GM12878 (cell line): ENCODE results near the gene PDCD1LG2. TPM values are rescaled to one million over a fixed set of nuclear protein-coding genes. Genes with fewer than 3 reads are reported as not detected.
A peak's percentile ranks its signal among the peaks of the same experiment; 100 is the strongest.

ENCODE experiments used
- ATAC-seq: fragments of 200-7000 bp; cut with Tn5 transposase; 3 replicates; pipeline ENCODE4 v1.9.1; 2020; ENCODE audit warnings: mild to moderate bottlenecking, moderate library complexity
- BruUV-seq: library from RNA; stranded (reverse); fragments of 400-500 nt; replicated peaks from 2 replicates; lab custom pipeline; 2021; lab: Mats Ljungman, UMichigan
- CTCF ChIA-PET: fragments of 300-600 bp; sonication (Branson Sonifier 250); formaldehyde crosslinking; extraction: SDS; loops from one replicate; lab custom pipeline; 2021; ENCODE audit warnings: inconsistent platforms; lab: Yijun Ruan, JAX
- POLR2A ChIA-PET: fragments of 350-600 bp; formaldehyde crosslinking; extraction: SDS; loops from one replicate; lab custom pipeline; 2021; ENCODE audit warnings: inconsistent platforms; lab: Charles Lee
- RAD21 ChIA-PET: fragments of 300-600 bp; sonication (Branson Sonifier 250); formaldehyde crosslinking; loops from one replicate; lab custom pipeline; 2023; ENCODE audit warnings: antibody characterized with exemption; ENCODE audit not compliant: unreplicated experiment; lab: Charles Lee
- SMC1A ChIA-PET: fragments of 300-600 bp; sonication (Branson Sonifier 250); formaldehyde crosslinking; loops from one replicate; lab custom pipeline; 2023; ENCODE audit not compliant: unreplicated experiment, uncharacterized antibody; lab: Charles Lee
- DNase-seq: peaks from one replicate; pipeline ENCODE4 v3.0.0-alpha.2; 2011; ENCODE audit warnings: low read depth, low spot score
- FAIRE-seq: peaks from 3 replicates; lab custom pipeline; 2011; peaks lifted over from hg19 to GRCh38; lab: Jason Lieb, UNC
- H2AFZ ChIP-seq: 2 replicates; pipeline ENCODE4 v1.6.0; 2011; ENCODE audit warnings: low read depth, low read length, control low read depth; ENCODE audit not compliant: control insufficient read depth
- H3K27ac ChIP-seq: 2 replicates; pipeline ENCODE4 v1.5.1; 2011; ENCODE audit warnings: control low read depth; ENCODE audit not compliant: control insufficient read depth, insufficient read depth
- H3K27me3 ChIP-seq, 2 experiments: replicated peaks in 1 of 2; 2 replicates each; pipeline versions ENCODE4 v1.6.0 to v1.6.1; 2011; ENCODE audit warnings: low read length in 1 of 2; ENCODE audit not compliant: control insufficient read depth in 2 of 2, insufficient read depth in 2 of 2
- H3K36me3 ChIP-seq, 2 experiments: 2 replicates each; pipeline ENCODE4 v1.5.1; 2011; ENCODE audit warnings: low read length in 1 of 2; ENCODE audit not compliant: control insufficient read depth in 2 of 2, insufficient read depth in 2 of 2
- H3K4me1 ChIP-seq: 2 replicates; pipeline ENCODE4 v1.6.1; 2011; ENCODE audit warnings: mild to moderate bottlenecking, low read length, moderate library complexity, mixed read lengths; ENCODE audit not compliant: control insufficient read depth, insufficient read depth
- H3K4me2 ChIP-seq: 2 replicates; pipeline ENCODE4 v1.6.0; 2011; ENCODE audit warnings: control low read depth; ENCODE audit not compliant: control insufficient read depth, insufficient read depth
- H3K4me3 ChIP-seq: fragments of 200-600 bp; sonication (generic); 2 replicates; pipeline ENCODE4 v1.5.1; 2016
- H3K79me2 ChIP-seq: 2 replicates; pipeline ENCODE4 v1.6.0; 2011; ENCODE audit warnings: low read length; ENCODE audit not compliant: control insufficient read depth, insufficient read depth
- H3K9ac ChIP-seq: 2 replicates; pipeline ENCODE4 v1.8.0; 2011; ENCODE audit warnings: low read length, control low read depth, mixed read lengths; ENCODE audit not compliant: control insufficient read depth, insufficient read depth
- H3K9me3 ChIP-seq: replicated peaks from 3 replicates; pipeline ENCODE4 v1.5.1; 2011; ENCODE audit warnings: mild to moderate bottlenecking, low read length; ENCODE audit not compliant: control insufficient read depth, insufficient read depth
- H4K20me1 ChIP-seq: 2 replicates; pipeline ENCODE4 v1.6.0; 2011; ENCODE audit not compliant: control insufficient read depth, insufficient read depth
- BMI1 ChIP-seq: fragments of 450-650 bp; IDR thresholded peaks from 2 replicates; pipeline ENCODE4 v1.6.1; 2016; ENCODE audit warnings: mild to moderate bottlenecking, moderate library complexity, borderline replicate concordance
- HCFC1 ChIP-seq: fragments of 150-350 bp; IDR thresholded peaks from 2 replicates; pipeline ENCODE4 v1.6.1; 2014; ENCODE audit warnings: low read length
- MXI1 ChIP-seq: fragments of 150-350 bp; IDR thresholded peaks from 2 replicates; pipeline ENCODE4 v1.6.1; 2011; ENCODE audit warnings: low read depth, mild to moderate bottlenecking, inconsistent platforms, low read length, improper control_type of control experiment
- MYC ChIP-seq: IDR thresholded peaks from 2 replicates; pipeline ENCODE4 v1.6.1; 2011; ENCODE audit warnings: mild to moderate bottlenecking, low read length, moderate library complexity, inconsistent platforms; ENCODE audit not compliant: insufficient read depth, insufficient replicate concordance, insufficient read length, severe bottlenecking
- POLR2AphosphoS2 ChIP-seq: IDR thresholded peaks from 2 replicates; pipeline ENCODE4 v1.6.1; 2011; ENCODE audit warnings: low read depth, mild to moderate bottlenecking, low read length, improper control_type of control experiment, moderate library complexity
- TARDBP ChIP-seq: IDR thresholded peaks from 2 replicates; pipeline ENCODE4 v1.6.1; 2016; ENCODE audit warnings: borderline replicate concordance
- TCF12 ChIP-seq: IDR thresholded peaks from 2 replicates; pipeline ENCODE4 v1.6.1; 2011; ENCODE audit warnings: low read depth, mild to moderate bottlenecking, low read length
- ZNF384 ChIP-seq: IDR thresholded peaks from 2 replicates; pipeline ENCODE4 v1.6.1; 2012; ENCODE audit warnings: low read depth, mild to moderate bottlenecking, low read length, improper control_type of control experiment, borderline replicate concordance
- WGBS: methylation state at CpG from one replicate; pipeline ENCODE4 v1.1.6; 2016; ENCODE audit warnings: low lambda C conversion rate; ENCODE audit not compliant: insufficient replicate concordance, insufficient coverage; ENCODE audit errors: missing lambda C conversion rate; 5-methylcytosine and 5-hydroxymethylcytosine counted together
- in situ Hi-C: fragments of 300-500 bp; cut with MboI; formaldehyde crosslinking; loops from 9 replicates; pipeline ENCODE4 v1.14.3; 2018; ENCODE audit warnings: mixed read lengths
- intact Hi-C: fragments of 100-400 bp; cut with micrococcal nuclease; formaldehyde crosslinking; loops from one replicate; pipeline ENCODE4 v1.14.2; 2022; ENCODE audit not compliant: unreplicated experiment
- polyA plus RNA-seq, 11 experiments: library from polyadenylated mRNA; depleted of rRNA in 4 of 11; unstranded in 6 of 11; stranded (reverse) in 5 of 11; fragments of >200 nt; fragmentation: Nextera tagmentation in 4 of 11; fragmentation: Illumina TruSeq in 1 of 11; extraction: Ambion mirVana in 4 of 11; extraction: Trizol in 1 of 11; gene quantifications; 1 replicate in 1 of 11; 2 replicates in 10 of 11; pipeline versions ENCODE4 v1.2.1 to v1.2.3, GENCODE V29; 2011 to 2016; ENCODE audit warnings: inconsistent platforms in 2 of 11, missing spikeins in 2 of 11, low read depth in 1 of 11
- total RNA-seq, 4 experiments: library from RNA; depleted of rRNA in 3 of 4; stranded (reverse); fragments of >200 nt in 3 of 4; fragmentation: Illumina TruSeq in 1 of 4; extraction: Trizol in 1 of 4; gene quantifications; 2 replicates each; pipeline versions ENCODE4 v1.2.1 to v1.2.3, GENCODE V29; 2013 to 2021
- TF ChIP-seq, protein P1 (sequence below): fragments of 450-650 bp; IDR thresholded peaks from 2 replicates; pipeline ENCODE4 v1.6.1; 2017; ENCODE audit warnings: mild to moderate bottlenecking, moderate library complexity
- TF ChIP-seq, protein P2 (sequence below): fragments of 450-650 bp; IDR thresholded peaks from 2 replicates; pipeline ENCODE4 v1.6.1; 2017; ENCODE audit warnings: mild to moderate bottlenecking, low read depth, inconsistent platforms; ENCODE audit not compliant: poor library complexity, severe bottlenecking
- TF ChIP-seq, protein P3 (sequence below): fragments of 450-650 bp; IDR thresholded peaks from 2 replicates; pipeline ENCODE4 v1.6.1; 2018; ENCODE audit warnings: mild to moderate bottlenecking, low read depth, moderate library complexity; ENCODE audit not compliant: partially characterized antibody

Gene PDCD1LG2
- total and polyA plus RNA-seq, 10 of the 15 experiments (the other 5 are each of a cell fraction or from before 2014, with no cell fraction given): 1.5 to 37.3 (median 3.0) TPM

DNA sequence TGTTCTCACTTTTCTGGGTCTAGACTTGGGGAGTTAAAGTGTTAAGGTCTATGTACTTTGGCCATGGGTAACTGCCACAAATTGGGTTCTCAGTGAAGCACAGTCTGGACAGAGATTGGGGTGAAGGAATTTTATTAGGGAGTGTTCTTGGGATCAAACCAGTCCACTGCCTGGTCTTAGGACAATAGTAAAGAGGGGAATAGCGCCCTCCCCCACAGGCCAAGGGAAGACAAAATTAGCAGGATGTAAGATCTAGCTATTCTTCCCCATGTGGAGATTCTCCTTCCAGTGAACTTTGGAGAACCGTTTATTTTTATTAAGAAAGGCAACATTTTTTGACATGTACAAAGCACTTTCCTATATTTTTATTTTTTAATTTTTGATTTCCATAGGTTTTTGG is 100.2 kb downstream of the PDCD1LG2 start:
- no TSS peak for BruUV-seq
- CTCF ChIA-PET: interaction anchor here (0.6 to 3.0 kb wide), 5 partner anchors 10 to 397 kb away, joined by 3 to 19 read pairs (median 3); no protein-coding TSS in a partner anchor
- RAD21 ChIA-PET: interaction anchor here (0.9 to 4.5 kb wide), 2 partner anchors 17 to 128 kb away, joined by 5 to 52 read pairs; partner anchors contain the start of gene RIC1
- Histone ChIP-seq H3K4me3 (no peak overlapping the region), H2AFZ (0 out of 2 replicates have a peak overlapping the region, but pooled peaks have one; percentile 20), H3K4me1 (peaks cover 10% of the 10 kb centered on the region), H3K27me3 (no peaks in the 10 kb centered on the region), H3K27ac (no peak overlapping the region), H3K36me3 (no peaks in the 10 kb centered on the region), H4K20me1 (no peaks in the 10 kb centered on the region), H3K9me3 (no peaks in the 10 kb centered on the region; the same call in 2 of the 3 replicates), H3K9ac (no peak overlapping the region), H3K4me2 (no peak overlapping the region), H3K79me2 (peaks cover 4% of the 10 kb centered on the region)
- intact Hi-C loops (no loop called here), in situ Hi-C loops (no loop called here)
- POLR2A ChIA-PET: interaction anchor here (2.4 to 3.2 kb wide), 3 partner anchors 13 to 160 kb away, joined by 9 to 19 read pairs (median 14); partner anchors contain the start of genes CD274 and RIC1
- WGBS: 97% methylated on average over 2 of the region's 2 CpGs
- ATAC-seq (no peak), DNase-seq (no peak), FAIRE-seq (no peak)
- SMC1A ChIA-PET: interaction anchor here (0.7 to 4.2 kb wide), 13 partner anchors 9 to 848 kb away, joined by 3 to 26 read pairs (median 4); partner anchors contain the start of gene RIC1
- TF ChIP-seq, protein P1, sequence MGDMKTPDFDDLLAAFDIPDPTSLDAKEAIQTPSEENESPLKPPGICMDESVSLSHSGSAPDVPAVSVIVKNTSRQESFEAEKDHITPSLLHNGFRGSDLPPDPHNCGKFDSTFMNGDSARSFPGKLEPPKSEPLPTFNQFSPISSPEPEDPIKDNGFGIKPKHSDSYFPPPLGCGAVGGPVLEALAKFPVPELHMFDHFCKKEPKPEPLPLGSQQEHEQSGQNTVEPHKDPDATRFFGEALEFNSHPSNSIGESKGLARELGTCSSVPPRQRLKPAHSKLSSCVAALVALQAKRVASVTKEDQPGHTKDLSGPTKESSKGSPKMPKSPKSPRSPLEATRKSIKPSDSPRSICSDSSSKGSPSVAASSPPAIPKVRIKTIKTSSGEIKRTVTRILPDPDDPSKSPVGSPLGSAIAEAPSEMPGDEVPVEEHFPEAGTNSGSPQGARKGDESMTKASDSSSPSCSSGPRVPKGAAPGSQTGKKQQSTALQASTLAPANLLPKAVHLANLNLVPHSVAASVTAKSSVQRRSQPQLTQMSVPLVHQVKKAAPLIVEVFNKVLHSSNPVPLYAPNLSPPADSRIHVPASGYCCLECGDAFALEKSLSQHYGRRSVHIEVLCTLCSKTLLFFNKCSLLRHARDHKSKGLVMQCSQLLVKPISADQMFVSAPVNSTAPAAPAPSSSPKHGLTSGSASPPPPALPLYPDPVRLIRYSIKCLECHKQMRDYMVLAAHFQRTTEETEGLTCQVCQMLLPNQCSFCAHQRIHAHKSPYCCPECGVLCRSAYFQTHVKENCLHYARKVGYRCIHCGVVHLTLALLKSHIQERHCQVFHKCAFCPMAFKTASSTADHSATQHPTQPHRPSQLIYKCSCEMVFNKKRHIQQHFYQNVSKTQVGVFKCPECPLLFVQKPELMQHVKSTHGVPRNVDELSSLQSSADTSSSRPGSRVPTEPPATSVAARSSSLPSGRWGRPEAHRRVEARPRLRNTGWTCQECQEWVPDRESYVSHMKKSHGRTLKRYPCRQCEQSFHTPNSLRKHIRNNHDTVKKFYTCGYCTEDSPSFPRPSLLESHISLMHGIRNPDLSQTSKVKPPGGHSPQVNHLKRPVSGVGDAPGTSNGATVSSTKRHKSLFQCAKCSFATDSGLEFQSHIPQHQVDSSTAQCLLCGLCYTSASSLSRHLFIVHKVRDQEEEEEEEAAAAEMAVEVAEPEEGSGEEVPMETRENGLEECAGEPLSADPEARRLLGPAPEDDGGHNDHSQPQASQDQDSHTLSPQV: no peak
- TF ChIP-seq BMI1: no peak
- TF ChIP-seq MXI1: no peak
- TF ChIP-seq POLR2AphosphoS2: no peak
- TF ChIP-seq, protein P2, sequence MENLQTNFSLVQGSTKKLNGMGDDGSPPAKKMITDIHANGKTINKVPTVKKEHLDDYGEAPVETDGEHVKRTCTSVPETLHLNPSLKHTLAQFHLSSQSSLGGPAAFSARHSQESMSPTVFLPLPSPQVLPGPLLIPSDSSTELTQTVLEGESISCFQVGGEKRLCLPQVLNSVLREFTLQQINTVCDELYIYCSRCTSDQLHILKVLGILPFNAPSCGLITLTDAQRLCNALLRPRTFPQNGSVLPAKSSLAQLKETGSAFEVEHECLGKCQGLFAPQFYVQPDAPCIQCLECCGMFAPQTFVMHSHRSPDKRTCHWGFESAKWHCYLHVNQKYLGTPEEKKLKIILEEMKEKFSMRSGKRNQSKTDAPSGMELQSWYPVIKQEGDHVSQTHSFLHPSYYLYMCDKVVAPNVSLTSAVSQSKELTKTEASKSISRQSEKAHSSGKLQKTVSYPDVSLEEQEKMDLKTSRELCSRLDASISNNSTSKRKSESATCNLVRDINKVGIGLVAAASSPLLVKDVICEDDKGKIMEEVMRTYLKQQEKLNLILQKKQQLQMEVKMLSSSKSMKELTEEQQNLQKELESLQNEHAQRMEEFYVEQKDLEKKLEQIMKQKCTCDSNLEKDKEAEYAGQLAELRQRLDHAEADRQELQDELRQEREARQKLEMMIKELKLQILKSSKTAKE: no peak
- TF ChIP-seq, protein P3, sequence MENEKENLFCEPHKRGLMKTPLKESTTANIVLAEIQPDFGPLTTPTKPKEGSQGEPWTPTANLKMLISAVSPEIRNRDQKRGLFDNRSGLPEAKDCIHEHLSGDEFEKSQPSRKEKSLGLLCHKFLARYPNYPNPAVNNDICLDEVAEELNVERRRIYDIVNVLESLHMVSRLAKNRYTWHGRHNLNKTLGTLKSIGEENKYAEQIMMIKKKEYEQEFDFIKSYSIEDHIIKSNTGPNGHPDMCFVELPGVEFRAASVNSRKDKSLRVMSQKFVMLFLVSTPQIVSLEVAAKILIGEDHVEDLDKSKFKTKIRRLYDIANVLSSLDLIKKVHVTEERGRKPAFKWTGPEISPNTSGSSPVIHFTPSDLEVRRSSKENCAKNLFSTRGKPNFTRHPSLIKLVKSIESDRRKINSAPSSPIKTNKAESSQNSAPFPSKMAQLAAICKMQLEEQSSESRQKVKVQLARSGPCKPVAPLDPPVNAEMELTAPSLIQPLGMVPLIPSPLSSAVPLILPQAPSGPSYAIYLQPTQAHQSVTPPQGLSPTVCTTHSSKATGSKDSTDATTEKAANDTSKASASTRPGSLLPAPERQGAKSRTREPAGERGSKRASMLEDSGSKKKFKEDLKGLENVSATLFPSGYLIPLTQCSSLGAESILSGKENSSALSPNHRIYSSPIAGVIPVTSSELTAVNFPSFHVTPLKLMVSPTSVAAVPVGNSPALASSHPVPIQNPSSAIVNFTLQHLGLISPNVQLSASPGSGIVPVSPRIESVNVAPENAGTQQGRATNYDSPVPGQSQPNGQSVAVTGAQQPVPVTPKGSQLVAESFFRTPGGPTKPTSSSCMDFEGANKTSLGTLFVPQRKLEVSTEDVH: no peak
- TF ChIP-seq MYC: no peak
- no peak for TF ChIP-seq ZNF384
- no peak for TF ChIP-seq TCF12
- TF ChIP-seq HCFC1: no peak
- no peak for TF ChIP-seq TARDBP
